Lower leg skin (tissue), 3 donors: ENCODE results near the gene KCNH5.

ENCODE experiments used
- POLR2A ChIP-seq, 2 donors: fragments of 450-650 bp; IDR thresholded peaks; one replicate each; pipeline ENCODE4 v1.6.1; 2016 to 2017; ENCODE audit warnings: antibody characterized with exemption in 2 of 2, mild to moderate bottlenecking in 1 of 2, moderate library complexity in 1 of 2
- TF ChIP-seq, protein P1 (sequence below), 3 donors: fragments of 450-650 bp; IDR thresholded peaks; one replicate each; pipeline ENCODE4 v1.5.1; 2016; ENCODE audit warnings: antibody characterized with exemption in 3 of 3, mild to moderate bottlenecking in 3 of 3, moderate library complexity in 2 of 3

DNA sequence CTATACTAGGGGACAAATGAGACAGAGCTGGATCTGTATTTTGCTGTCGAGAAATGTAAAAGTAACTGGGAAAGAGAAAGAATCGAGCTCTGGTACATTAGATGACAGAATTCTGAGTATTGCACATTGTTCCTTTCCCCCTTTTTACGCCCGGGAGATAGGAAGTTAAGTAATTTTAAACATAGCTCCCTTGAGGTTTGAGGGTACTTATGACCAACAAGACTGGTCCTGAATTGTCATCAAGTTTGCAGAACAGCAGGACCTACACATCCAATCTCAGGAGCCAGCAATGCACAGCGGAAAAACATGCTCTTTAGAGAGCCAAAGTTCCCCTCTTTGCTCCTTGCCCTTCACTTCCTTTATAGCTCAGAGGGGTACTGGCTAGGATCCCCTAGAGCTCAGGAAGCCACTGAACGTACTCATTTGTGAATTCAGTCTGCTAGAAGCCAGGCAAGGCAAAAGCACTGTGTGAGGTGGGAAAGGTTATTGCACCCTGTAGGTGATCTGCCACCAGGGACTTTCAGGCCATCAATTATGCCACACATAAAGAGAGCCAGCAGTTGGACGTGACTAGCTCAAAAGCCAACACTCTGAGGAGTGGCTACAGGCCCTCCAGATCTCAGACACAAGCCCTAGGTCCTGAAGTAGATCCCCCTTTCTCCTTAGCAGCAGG is 333.8 kb downstream of the KCNH5 start:
- TF ChIP-seq POLR2A (IDR thresholded peaks at IDR 0.05): no peak
- TF ChIP-seq, protein P1, sequence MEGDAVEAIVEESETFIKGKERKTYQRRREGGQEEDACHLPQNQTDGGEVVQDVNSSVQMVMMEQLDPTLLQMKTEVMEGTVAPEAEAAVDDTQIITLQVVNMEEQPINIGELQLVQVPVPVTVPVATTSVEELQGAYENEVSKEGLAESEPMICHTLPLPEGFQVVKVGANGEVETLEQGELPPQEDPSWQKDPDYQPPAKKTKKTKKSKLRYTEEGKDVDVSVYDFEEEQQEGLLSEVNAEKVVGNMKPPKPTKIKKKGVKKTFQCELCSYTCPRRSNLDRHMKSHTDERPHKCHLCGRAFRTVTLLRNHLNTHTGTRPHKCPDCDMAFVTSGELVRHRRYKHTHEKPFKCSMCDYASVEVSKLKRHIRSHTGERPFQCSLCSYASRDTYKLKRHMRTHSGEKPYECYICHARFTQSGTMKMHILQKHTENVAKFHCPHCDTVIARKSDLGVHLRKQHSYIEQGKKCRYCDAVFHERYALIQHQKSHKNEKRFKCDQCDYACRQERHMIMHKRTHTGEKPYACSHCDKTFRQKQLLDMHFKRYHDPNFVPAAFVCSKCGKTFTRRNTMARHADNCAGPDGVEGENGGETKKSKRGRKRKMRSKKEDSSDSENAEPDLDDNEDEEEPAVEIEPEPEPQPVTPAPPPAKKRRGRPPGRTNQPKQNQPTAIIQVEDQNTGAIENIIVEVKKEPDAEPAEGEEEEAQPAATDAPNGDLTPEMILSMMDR (IDR thresholded peaks at IDR 0.05): no peak
